ENCODE data around the gene TEF. TPM values are rescaled to one million over a fixed set of nuclear protein-coding genes. Genes with fewer than 3 reads are reported as not detected.

Gene TEF
- total RNA-seq, 1 donor: 17.4 TPM

DNA sequence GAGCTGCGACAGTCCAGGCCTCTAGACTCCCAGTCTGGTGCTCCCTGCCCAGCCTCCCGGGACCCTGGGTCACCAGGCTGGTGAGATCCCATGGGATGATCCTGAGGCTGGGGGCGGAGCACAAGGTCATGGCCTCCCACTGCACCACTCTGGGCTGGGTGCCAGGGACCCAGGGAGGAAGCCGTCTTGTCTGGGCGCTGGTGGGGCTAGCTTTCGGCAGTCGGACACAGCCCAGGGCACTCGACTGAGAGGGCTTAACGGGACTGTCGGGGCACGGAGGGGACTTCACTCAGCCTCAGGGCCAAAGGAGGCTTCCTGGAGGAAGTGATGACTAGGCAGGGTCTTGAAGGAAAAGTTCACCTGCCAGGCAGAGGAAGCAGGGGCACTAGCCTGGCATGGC, 41.4 kb upstream of the TEF start:
- TF ChIP-seq, protein P1, sequence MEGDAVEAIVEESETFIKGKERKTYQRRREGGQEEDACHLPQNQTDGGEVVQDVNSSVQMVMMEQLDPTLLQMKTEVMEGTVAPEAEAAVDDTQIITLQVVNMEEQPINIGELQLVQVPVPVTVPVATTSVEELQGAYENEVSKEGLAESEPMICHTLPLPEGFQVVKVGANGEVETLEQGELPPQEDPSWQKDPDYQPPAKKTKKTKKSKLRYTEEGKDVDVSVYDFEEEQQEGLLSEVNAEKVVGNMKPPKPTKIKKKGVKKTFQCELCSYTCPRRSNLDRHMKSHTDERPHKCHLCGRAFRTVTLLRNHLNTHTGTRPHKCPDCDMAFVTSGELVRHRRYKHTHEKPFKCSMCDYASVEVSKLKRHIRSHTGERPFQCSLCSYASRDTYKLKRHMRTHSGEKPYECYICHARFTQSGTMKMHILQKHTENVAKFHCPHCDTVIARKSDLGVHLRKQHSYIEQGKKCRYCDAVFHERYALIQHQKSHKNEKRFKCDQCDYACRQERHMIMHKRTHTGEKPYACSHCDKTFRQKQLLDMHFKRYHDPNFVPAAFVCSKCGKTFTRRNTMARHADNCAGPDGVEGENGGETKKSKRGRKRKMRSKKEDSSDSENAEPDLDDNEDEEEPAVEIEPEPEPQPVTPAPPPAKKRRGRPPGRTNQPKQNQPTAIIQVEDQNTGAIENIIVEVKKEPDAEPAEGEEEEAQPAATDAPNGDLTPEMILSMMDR (IDR thresholded peaks at IDR 0.05; ENCODE audit: extremely low read depth, low read depth, low read length): no peak
- H3K36me3 ChIP-seq (ENCODE audit: insufficient read depth, low read length): peaks cover 55% of the 10 kb centered on the region
- peak; percentile 43 for DNase-seq (ENCODE audit: insufficient read length, low spot score, missing footprints)

DNA sequence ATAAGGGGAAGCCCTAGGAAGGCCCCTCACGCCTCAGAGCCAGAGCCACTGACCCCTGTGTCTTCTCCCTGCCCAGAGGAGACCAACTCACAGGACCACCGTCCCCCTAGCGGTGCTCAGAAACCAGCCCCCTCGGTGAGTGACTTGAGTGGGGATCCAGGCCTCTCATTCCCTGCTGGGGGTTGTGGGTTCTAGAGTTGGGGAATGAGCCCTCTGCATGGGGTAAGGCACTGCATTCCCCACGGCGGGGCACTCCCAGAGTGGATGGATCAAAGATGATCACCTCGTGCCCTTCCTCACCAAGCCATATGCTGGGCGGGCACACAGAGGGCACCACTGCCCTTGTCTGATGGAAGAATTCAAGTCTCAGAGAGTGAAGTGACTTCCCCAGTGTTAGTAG, 40.7 kb upstream of the TEF start:
- Histone ChIP-seq H3K4me3 (ENCODE audit: insufficient read depth, low read length) (no peak overlapping the region), H3K79me2 (ENCODE audit: insufficient read depth, low read length) (no peaks in the 10 kb centered on the region), H3K9me3 (ENCODE audit: low read depth, low read length) (no peaks in the 10 kb centered on the region), H2AFZ (ENCODE audit: low read length) (no peak overlapping the region), H3K27me3 (ENCODE audit: insufficient read depth, low read length) (no peaks in the 10 kb centered on the region), H3K36me3 (ENCODE audit: insufficient read depth, low read length) (peaks cover 50% of the 10 kb centered on the region), H3K27ac (ENCODE audit: low read depth, low read length) (no peak overlapping the region), H3K4me2 (ENCODE audit: insufficient read depth, low read length) (no peak overlapping the region), H4K20me1 (ENCODE audit: insufficient read depth, low read length) (peaks cover 4% of the 10 kb centered on the region), H3K4me1 (ENCODE audit: insufficient read depth, low read length) (no peaks in the 10 kb centered on the region)
- TF ChIP-seq, protein P1 (IDR thresholded peaks at IDR 0.05; ENCODE audit: extremely low read depth, low read depth, low read length): no peak
- peak; percentile 89 for DNase-seq (ENCODE audit: insufficient read length, low spot score, missing footprints)

More for the DNA sequence above, 41.4 kb upstream of the TEF start:
- Histone ChIP-seq H3K27me3 (ENCODE audit: insufficient read depth, low read length) (no peaks in the 10 kb centered on the region), H3K79me2 (ENCODE audit: insufficient read depth, low read length) (no peaks in the 10 kb centered on the region), H3K27ac (ENCODE audit: low read depth, low read length) (no peak overlapping the region), H4K20me1 (ENCODE audit: insufficient read depth, low read length) (peaks cover 4% of the 10 kb centered on the region), H3K4me1 (ENCODE audit: insufficient read depth, low read length) (no peaks in the 10 kb centered on the region), H3K4me2 (ENCODE audit: insufficient read depth, low read length) (no peak overlapping the region), H3K9me3 (ENCODE audit: low read depth, low read length) (no peaks in the 10 kb centered on the region), H2AFZ (ENCODE audit: low read length) (no peak overlapping the region), H3K4me3 (ENCODE audit: insufficient read depth, low read length) (no peak overlapping the region)

DNA sequence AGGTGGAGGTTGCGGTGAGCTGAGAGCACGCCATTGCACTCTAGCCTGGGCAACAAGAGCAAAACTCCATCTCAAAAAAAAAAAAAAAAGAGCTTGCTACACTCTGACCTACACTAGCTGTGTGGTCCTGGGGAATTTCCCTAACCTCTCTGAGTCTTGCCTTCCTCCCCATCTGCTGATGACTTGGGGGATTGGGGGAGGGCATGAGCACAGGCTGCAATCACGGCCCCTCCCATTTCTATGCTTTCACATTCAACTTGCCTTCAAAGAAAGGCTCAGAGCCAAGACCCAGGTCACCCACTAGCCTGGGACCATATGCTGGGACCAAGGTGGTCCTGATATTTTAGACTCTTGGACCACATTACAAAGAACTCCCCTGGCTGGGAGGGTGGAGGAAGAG, 39.8 kb upstream of the TEF start:
- no peak overlapping the region for H3K4me2 ChIP-seq (ENCODE audit: insufficient read depth, low read length)
- TF ChIP-seq, protein P1 (IDR thresholded peaks at IDR 0.05; ENCODE audit: extremely low read depth, low read depth, low read length): no peak
- no peaks in the 10 kb centered on the region for H3K79me2 ChIP-seq (ENCODE audit: insufficient read depth, low read length)
- no peak overlapping the region for H3K4me3 ChIP-seq (ENCODE audit: insufficient read depth, low read length)
- H3K9me3 ChIP-seq (ENCODE audit: low read depth, low read length): no peaks in the 10 kb centered on the region
- peak; percentile 85 for DNase-seq (ENCODE audit: insufficient read length, low spot score, missing footprints)
- H2AFZ ChIP-seq (ENCODE audit: low read length): no peak overlapping the region
- H3K36me3 ChIP-seq (ENCODE audit: insufficient read depth, low read length): peaks cover 56% of the 10 kb centered on the region
- no peaks in the 10 kb centered on the region for H3K4me1 ChIP-seq (ENCODE audit: insufficient read depth, low read length)
- H3K27ac ChIP-seq (ENCODE audit: low read depth, low read length): no peak overlapping the region
- no peaks in the 10 kb centered on the region for H3K27me3 ChIP-seq (ENCODE audit: insufficient read depth, low read length)
- peaks cover 5% of the 10 kb centered on the region for H4K20me1 ChIP-seq (ENCODE audit: insufficient read depth, low read length)

DNA sequence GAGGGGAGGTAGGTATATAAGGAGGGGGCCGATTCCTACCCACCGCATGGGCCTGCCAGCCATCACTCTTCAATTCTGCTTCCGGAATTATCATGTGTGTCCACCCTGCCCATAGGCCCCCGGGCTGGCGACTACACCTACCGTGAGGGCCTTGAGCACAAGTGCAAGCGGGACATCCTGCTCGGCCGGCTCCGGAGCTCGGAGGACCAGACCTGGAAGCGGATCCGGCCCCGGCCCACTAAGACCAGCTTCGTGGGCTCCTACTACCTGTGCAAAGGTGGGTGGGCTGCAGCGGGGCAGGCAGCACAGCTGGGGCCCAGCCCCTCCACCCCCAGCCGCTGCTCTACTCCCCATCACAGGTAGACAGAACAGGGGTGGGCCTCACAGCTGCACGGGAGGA, 38.4 kb upstream of the TEF start:
- H3K9me3 ChIP-seq (ENCODE audit: low read depth, low read length): no peaks in the 10 kb centered on the region
- no peak overlapping the region for H3K4me2 ChIP-seq (ENCODE audit: insufficient read depth, low read length)
- no peak for DNase-seq (ENCODE audit: insufficient read length, low spot score, missing footprints)
- no peak overlapping the region for H2AFZ ChIP-seq (ENCODE audit: low read length)
- H3K27me3 ChIP-seq (ENCODE audit: insufficient read depth, low read length): no peaks in the 10 kb centered on the region
- H3K4me1 ChIP-seq (ENCODE audit: insufficient read depth, low read length): no peaks in the 10 kb centered on the region
- no peak overlapping the region for H3K4me3 ChIP-seq (ENCODE audit: insufficient read depth, low read length)
- no peaks in the 10 kb centered on the region for H3K79me2 ChIP-seq (ENCODE audit: insufficient read depth, low read length)
- H3K27ac ChIP-seq (ENCODE audit: low read depth, low read length): no peak overlapping the region
- TF ChIP-seq, protein P1 (IDR thresholded peaks at IDR 0.05; ENCODE audit: extremely low read depth, low read depth, low read length): no peak
- H3K36me3 ChIP-seq (ENCODE audit: insufficient read depth, low read length): peaks cover 61% of the 10 kb centered on the region
- H4K20me1 ChIP-seq (ENCODE audit: insufficient read depth, low read length): peaks cover 7% of the 10 kb centered on the region
